ENCODE data around the gene DYNC1I2.

DNA sequence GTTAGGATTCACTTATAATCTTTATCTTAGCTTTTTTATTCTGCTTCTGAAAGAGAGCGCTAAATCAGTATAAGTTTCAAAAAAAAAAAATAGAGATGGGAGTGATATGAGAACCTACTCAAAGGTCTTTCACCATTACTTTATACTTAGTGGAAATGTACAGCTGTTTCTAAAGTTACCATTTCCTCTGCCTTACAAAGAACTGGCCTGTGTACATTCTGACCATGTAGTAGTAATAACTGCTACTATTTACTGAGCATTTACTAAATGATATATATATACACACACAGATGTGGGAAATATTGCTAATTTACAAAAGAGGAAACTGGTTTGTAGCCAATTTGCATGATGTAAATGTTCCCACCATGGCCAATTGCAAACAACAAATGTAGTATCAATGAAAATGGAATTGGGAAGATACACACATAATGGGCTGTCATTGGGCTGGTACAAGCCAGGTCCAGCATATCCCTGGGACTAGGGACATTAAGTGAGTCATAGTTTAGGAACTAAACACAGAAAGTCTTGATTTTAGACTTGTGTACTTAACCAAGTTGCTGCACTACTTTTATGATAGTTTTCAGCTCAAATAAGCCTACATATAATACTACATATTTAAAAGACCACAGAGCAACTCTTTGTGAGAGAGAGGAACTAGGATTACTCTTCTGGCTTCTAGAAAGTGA, 67.1 kb downstream of the DYNC1I2 start:
- TF ChIP-seq, protein P1, sequence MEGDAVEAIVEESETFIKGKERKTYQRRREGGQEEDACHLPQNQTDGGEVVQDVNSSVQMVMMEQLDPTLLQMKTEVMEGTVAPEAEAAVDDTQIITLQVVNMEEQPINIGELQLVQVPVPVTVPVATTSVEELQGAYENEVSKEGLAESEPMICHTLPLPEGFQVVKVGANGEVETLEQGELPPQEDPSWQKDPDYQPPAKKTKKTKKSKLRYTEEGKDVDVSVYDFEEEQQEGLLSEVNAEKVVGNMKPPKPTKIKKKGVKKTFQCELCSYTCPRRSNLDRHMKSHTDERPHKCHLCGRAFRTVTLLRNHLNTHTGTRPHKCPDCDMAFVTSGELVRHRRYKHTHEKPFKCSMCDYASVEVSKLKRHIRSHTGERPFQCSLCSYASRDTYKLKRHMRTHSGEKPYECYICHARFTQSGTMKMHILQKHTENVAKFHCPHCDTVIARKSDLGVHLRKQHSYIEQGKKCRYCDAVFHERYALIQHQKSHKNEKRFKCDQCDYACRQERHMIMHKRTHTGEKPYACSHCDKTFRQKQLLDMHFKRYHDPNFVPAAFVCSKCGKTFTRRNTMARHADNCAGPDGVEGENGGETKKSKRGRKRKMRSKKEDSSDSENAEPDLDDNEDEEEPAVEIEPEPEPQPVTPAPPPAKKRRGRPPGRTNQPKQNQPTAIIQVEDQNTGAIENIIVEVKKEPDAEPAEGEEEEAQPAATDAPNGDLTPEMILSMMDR (IDR thresholded peaks at IDR 0.05): no peak
- no peak for TF ChIP-seq POLR2A (IDR thresholded peaks at IDR 0.05)

Data from uterus (tissue), 2 donors.